Choroid plexus epithelial cell (primary cell): Measurements from ENCODE around the gene GNAO1.
A peak's percentile ranks its signal among the peaks of the same experiment; 100 is the strongest.

Experiments
- DNase-seq: peaks from one replicate; pipeline ENCODE4 v3.0.0-alpha.2; 2010; ENCODE audit warnings: low read depth
- H3K4me3 ChIP-seq: 2 replicates; pipeline ENCODE4 v1.5.1; 2011; ENCODE audit warnings: low read depth, mild to moderate bottlenecking, control low read depth, low read length, moderate library complexity
- TF ChIP-seq, protein P1 (sequence below): conservative IDR thresholded peaks from 2 replicates; pipeline ENCODE4 v1.5.1; 2011; ENCODE audit warnings: low read depth, mild to moderate bottlenecking, control low read depth, inconsistent platforms, low read length, moderate library complexity

The GNAO1 gene

GRCh38 chr16:56164636-56165035 is 26.7 kb upstream of the GNAO1 start:
- TF ChIP-seq, protein P1, sequence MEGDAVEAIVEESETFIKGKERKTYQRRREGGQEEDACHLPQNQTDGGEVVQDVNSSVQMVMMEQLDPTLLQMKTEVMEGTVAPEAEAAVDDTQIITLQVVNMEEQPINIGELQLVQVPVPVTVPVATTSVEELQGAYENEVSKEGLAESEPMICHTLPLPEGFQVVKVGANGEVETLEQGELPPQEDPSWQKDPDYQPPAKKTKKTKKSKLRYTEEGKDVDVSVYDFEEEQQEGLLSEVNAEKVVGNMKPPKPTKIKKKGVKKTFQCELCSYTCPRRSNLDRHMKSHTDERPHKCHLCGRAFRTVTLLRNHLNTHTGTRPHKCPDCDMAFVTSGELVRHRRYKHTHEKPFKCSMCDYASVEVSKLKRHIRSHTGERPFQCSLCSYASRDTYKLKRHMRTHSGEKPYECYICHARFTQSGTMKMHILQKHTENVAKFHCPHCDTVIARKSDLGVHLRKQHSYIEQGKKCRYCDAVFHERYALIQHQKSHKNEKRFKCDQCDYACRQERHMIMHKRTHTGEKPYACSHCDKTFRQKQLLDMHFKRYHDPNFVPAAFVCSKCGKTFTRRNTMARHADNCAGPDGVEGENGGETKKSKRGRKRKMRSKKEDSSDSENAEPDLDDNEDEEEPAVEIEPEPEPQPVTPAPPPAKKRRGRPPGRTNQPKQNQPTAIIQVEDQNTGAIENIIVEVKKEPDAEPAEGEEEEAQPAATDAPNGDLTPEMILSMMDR, result no peak
- no peak overlapping the region for H3K4me3 ChIP-seq
- DNase-seq, result no peak

DNA sequence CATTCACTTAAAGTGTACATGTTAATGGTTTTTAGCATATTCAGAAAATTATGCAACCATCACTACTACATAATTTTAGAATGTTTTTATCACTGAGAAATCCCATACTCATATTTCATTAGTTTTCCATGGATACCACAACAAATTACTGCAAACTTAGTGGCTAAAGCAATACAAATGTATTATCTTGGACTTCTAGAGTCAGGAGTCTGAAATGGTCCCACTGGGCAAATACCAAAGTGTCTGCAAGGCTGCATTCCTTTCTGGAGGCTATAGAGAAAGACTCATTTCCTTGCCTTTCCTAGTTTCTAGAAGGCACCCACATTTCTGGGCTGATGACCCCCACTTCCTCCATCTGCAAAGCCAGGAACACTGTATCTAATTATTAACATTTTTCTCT is 16.9 kb upstream of the GNAO1 start:
- no peak overlapping the region for H3K4me3 ChIP-seq
- DNase-seq, result no peak
- TF ChIP-seq, protein P1, result no peak

DNA sequence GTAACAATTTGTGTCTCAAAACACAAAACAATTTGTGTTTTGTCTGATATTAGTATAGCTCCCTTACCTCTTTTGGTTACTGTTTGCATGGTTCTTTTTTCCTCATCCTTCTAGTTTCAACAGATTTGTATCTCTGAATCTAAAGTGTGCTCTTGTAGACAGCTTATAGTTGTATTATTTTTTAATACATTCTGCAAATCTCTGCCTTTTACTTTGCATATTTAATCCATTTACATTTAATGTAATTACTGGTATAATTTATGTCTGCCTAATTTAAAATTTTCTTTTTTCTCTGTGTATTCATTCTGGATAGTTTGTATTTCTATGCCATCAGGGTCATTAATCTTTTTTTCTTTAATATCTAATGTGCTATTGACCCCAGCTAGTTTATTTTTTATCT is 9.9 kb upstream of the GNAO1 start:
- TF ChIP-seq, protein P1, result no peak
- DNase-seq, result no peak
- H3K4me3 ChIP-seq, result no peak overlapping the region

GRCh38 chr16:56183266-56183665 is 8.0 kb upstream of the GNAO1 start:
- no peak overlapping the region for H3K4me3 ChIP-seq
- DNase-seq, result no peak
- TF ChIP-seq, protein P1, result no peak

GRCh38 chr16:56190048-56190676 is 1.1 kb upstream of the GNAO1 start:
- peak overlapping the region; percentile 48 for H3K4me3 ChIP-seq
- TF ChIP-seq, protein P1, result no peak
- DNase-seq, result no peak

DNA sequence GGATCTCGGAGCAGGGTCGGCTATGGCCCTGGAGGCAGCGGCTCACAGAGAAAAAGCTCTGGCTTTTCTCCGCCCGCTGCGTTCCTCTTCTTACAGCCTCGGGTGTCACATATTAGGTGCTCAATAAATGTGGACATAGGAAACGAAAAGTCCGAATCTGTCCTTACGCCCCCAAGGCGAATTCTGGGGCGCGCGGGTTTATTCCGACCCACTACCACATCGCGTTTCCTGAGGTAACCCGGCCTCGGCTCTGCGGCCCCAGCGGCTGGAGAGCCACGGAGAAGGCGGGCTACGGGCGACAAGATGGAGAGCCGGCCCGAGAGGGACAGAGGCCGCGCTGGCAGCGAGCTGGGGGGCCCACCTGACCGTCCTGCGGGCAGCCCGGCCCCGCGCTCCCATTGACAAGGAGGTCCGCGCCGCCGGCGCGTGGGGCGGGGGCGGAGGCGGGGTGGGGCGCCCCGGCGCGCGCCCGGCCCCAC is 573 bp upstream of the GNAO1 start:
- peak; percentile 5 for DNase-seq
- peak overlapping the region; percentile 48 for H3K4me3 ChIP-seq
- TF ChIP-seq, protein P1, result no peak

GRCh38 chr16:56191835-56192634 is 746 bp downstream of the GNAO1 start:
- TF ChIP-seq, protein P1, result no peak
- no peak for DNase-seq
- H3K4me3 ChIP-seq, result no peak overlapping the region
